Measurements from ENCODE around the gene UBE2D2.

UBE2D2 gene

DNA sequence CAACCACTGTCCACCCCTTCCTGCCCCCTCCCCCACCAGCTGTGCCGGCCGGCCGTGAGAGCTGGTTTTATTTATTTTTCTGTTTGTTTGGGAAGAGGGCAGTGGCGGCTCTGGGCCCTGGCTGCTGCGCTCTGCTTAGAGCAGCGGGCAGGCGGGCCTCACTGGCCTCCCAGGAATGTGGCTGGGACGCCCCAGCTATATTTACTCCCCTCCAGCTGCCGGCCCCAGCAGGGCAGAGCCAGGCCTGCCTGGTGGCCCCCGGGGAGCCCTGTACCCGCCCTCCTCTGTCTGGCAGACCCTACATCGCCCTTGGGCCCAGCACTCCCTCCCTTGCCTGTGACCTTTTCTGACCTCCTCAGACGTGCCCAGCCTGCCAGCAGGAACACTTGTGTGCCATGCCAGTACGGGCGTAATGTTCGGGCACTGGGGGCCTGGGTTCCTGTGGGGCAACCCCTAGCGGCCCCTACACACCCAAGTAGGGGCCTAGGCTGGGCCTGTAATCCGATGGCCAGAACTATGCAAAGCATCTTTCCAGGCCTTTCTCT lies 94.7 kb downstream of the UBE2D2 start:
- H2AFZ ChIP-seq (ENCODE audit: low read depth, low read length), result no peak overlapping the region
- H4K20me1 ChIP-seq (ENCODE audit: insufficient read depth, low read length), result peaks cover 83% of the 10 kb centered on the region
- no peak for TF ChIP-seq EZH2phosphoT487 (IDR thresholded peaks at IDR 0.05; ENCODE audit: low read depth)
- TF ChIP-seq, protein P1, sequence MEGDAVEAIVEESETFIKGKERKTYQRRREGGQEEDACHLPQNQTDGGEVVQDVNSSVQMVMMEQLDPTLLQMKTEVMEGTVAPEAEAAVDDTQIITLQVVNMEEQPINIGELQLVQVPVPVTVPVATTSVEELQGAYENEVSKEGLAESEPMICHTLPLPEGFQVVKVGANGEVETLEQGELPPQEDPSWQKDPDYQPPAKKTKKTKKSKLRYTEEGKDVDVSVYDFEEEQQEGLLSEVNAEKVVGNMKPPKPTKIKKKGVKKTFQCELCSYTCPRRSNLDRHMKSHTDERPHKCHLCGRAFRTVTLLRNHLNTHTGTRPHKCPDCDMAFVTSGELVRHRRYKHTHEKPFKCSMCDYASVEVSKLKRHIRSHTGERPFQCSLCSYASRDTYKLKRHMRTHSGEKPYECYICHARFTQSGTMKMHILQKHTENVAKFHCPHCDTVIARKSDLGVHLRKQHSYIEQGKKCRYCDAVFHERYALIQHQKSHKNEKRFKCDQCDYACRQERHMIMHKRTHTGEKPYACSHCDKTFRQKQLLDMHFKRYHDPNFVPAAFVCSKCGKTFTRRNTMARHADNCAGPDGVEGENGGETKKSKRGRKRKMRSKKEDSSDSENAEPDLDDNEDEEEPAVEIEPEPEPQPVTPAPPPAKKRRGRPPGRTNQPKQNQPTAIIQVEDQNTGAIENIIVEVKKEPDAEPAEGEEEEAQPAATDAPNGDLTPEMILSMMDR (IDR thresholded peaks at IDR 0.05; ENCODE audit: low read depth, low read length), result no peak
- H3K27ac ChIP-seq (ENCODE audit: low read length), result no peak overlapping the region
- peaks cover 6% of the 10 kb centered on the region for H3K36me3 ChIP-seq (replicated peaks; ENCODE audit: low read depth, low read length)
- no peak overlapping the region for H3K4me2 ChIP-seq (ENCODE audit: low read length)
- H3K9ac ChIP-seq (ENCODE audit: low read length), result no peak overlapping the region
- H3K27me3 ChIP-seq (ENCODE audit: low read depth, low read length), result no peaks in the 10 kb centered on the region
- no peaks in the 10 kb centered on the region for H3K9me3 ChIP-seq (ENCODE audit: insufficient read depth, low read length)
- H3K4me3 ChIP-seq (ENCODE audit: low read length), result no peak overlapping the region
- peaks cover 85% of the 10 kb centered on the region for H3K4me1 ChIP-seq (ENCODE audit: low read length)
- peaks cover 98% of the 10 kb centered on the region for H3K79me2 ChIP-seq (ENCODE audit: low read length)

GRCh38 chr5:139657363-139658321 lies 96.5 kb downstream of the UBE2D2 start:
- peaks cover 98% of the 10 kb centered on the region for H3K79me2 ChIP-seq (ENCODE audit: low read length)
- no peaks in the 10 kb centered on the region for H3K27me3 ChIP-seq (ENCODE audit: low read depth, low read length)
- H3K4me1 ChIP-seq (ENCODE audit: low read length), result peaks cover 88% of the 10 kb centered on the region
- TF ChIP-seq, protein P1 (IDR thresholded peaks at IDR 0.05; ENCODE audit: low read depth, low read length), result no peak
- no peak for TF ChIP-seq EZH2phosphoT487 (IDR thresholded peaks at IDR 0.05; ENCODE audit: low read depth)
- H3K9ac ChIP-seq (ENCODE audit: low read length), result peak overlapping the region; percentile 30; the same call in 1 of the 2 replicates
- H2AFZ ChIP-seq (ENCODE audit: low read depth, low read length), result no peak overlapping the region
- peaks cover 6% of the 10 kb centered on the region for H3K36me3 ChIP-seq (replicated peaks; ENCODE audit: low read depth, low read length)
- H3K9me3 ChIP-seq (ENCODE audit: insufficient read depth, low read length), result no peaks in the 10 kb centered on the region
- H3K4me2 ChIP-seq (ENCODE audit: low read length), result peak overlapping the region; percentile 95; the same call in 1 of the 2 replicates
- H3K27ac ChIP-seq (ENCODE audit: low read length), result no peak overlapping the region
- peak overlapping the region; percentile 62; the same call in 1 of the 2 replicates for H3K4me3 ChIP-seq (ENCODE audit: low read length)
- H4K20me1 ChIP-seq (ENCODE audit: insufficient read depth, low read length), result peaks cover 90% of the 10 kb centered on the region

- Histone ChIP-seq H3K79me2 (ENCODE audit: low read length) (peaks cover 98% of the 10 kb centered on the region), H2AFZ (ENCODE audit: low read depth, low read length) (no peak overlapping the region), H4K20me1 (ENCODE audit: insufficient read depth, low read length) (peaks cover 90% of the 10 kb centered on the region), H3K9me3 (ENCODE audit: insufficient read depth, low read length) (no peaks in the 10 kb centered on the region), H3K4me2 (ENCODE audit: low read length) (peak overlapping the region; percentile 95), H3K4me3 (ENCODE audit: low read length) (peak overlapping the region; percentile 62; the same call in 1 of the 2 replicates), H3K27me3 (ENCODE audit: low read depth, low read length) (no peaks in the 10 kb centered on the region), H3K9ac (ENCODE audit: low read length) (peak overlapping the region; percentile 30; the same call in 1 of the 2 replicates), H3K27ac (ENCODE audit: low read length) (peak overlapping the region; percentile 41; the same call in 1 of the 2 replicates), H3K4me1 (ENCODE audit: low read length) (peaks cover 88% of the 10 kb centered on the region), H3K36me3 (replicated peaks; ENCODE audit: low read depth, low read length) (peaks cover 6% of the 10 kb centered on the region)
- TF ChIP-seq EZH2phosphoT487 (IDR thresholded peaks at IDR 0.05; ENCODE audit: low read depth), result no peak
- TF ChIP-seq, protein P1 (IDR thresholded peaks at IDR 0.05; ENCODE audit: low read depth, low read length), result no peak
These were observed 97.4 kb downstream of the UBE2D2 start for GRCh38 chr5:139658501-139658927.

Measured in OCI-LY3 (cell line).